GM18511 (cell line): ENCODE results near the gene CYP46A1.

ENCODE experiments used
- ATAC-seq: cut with Tn5 transposase; IDR thresholded peaks from one replicate; pipeline ENCODE4 v1.9.1; 2021; ENCODE audit warnings: mild to moderate bottlenecking, moderate library complexity; ENCODE audit not compliant: unreplicated experiment

The CYP46A1 gene

GRCh38 chr14:99727096-99727870 lies 43.2 kb downstream of the CYP46A1 start:
- ATAC-seq = no peak

- no peak for ATAC-seq
Observed at GRCh38 chr14:99728231-99728920, 44.3 kb downstream of the CYP46A1 start.

DNA sequence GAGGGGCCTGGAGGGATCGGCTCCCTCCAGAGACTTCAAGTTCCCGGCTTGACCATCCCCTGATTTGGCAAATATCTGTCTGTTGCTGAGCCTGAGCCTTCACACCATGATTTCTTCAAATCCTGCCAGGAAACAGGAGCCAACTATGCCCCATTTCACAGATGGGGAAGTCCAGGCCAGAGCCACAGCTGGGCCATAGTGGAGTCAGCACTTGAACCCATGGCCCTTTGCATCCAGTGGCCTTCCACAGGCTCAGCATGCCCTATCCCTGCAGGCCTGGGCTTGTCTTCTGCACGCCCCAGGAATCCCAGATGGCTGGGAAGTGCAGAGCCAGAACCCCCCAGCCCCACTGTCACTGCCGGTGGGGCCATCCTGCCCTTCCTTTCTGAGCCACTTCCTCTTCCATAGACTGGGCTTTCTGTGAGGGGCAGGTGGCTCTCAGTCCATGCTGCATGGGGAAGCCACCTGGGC lies 44.9 kb downstream of the CYP46A1 start:
- no peak for ATAC-seq

DNA sequence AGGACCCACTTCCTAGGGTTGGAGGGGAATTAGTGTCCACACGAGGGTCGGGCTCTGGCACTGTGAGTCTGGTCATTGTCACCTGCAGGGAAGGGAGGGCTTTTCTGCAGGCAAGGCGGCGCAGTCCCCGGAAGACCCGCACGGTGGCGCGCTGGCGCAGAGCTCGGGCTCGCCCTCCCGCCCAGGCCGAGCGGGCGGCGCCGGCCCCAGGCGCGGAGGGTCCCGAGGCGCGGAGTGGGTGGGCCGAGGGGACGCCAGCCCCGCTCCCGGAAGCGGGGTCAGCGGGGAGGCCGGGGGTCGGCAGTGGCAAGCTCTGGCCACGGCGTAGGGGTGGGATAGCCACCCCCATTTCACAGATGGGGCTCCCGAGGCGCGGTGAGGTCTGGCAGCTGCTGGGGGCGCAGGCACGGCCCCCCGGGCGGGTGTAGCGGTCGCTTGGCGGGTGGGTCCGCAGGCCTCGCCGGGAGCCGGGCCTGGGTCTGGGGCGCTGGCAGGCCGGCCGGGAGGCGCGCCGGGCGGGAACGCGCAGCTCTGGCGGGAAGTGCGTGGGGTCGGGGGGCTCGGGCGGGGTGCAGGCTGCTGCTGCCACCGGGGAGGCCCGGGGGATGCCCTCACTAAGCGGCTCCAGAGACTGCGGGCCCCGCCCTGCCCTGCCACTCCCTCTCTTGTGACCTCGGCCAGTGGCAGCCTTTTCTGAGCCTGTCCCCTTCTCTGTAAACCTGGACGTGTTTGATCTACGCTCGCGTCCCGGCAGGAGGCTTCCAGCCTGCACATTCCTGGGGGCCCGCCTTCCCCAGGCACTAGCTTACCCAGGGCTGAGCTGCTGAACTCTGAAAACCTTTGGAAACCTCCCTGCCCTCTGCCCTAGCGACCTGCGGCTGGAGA lies 46.1 kb downstream of the CYP46A1 start:
- peak; percentile 81 for ATAC-seq

GRCh38 chr14:99730876-99731546 lies 46.9 kb downstream of the CYP46A1 start:
- no peak for ATAC-seq

- no peak for ATAC-seq
Observed at GRCh38 chr14:99731547-99732435, 47.7 kb downstream of the CYP46A1 start.

- no peak for ATAC-seq
Observed at GRCh38 chr14:99732436-99733210, 48.5 kb downstream of the CYP46A1 start.

DNA sequence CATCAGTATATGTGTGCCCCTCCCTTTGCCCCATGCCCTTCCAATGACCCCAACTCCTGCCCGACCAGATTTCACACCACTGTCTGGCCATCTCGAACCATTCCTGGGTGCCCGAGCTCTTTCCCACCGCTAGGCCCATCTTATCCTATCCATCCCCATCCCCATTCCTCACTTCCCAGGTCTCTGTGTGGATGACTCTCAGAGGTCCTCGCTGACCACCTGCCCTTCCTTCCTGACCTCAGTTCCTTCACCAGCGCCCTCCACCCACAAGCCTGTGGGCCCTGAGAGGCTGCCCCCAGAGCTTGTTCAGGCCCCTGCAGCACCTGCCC lies 49.1 kb downstream of the CYP46A1 start:
- ATAC-seq = no peak

DNA sequence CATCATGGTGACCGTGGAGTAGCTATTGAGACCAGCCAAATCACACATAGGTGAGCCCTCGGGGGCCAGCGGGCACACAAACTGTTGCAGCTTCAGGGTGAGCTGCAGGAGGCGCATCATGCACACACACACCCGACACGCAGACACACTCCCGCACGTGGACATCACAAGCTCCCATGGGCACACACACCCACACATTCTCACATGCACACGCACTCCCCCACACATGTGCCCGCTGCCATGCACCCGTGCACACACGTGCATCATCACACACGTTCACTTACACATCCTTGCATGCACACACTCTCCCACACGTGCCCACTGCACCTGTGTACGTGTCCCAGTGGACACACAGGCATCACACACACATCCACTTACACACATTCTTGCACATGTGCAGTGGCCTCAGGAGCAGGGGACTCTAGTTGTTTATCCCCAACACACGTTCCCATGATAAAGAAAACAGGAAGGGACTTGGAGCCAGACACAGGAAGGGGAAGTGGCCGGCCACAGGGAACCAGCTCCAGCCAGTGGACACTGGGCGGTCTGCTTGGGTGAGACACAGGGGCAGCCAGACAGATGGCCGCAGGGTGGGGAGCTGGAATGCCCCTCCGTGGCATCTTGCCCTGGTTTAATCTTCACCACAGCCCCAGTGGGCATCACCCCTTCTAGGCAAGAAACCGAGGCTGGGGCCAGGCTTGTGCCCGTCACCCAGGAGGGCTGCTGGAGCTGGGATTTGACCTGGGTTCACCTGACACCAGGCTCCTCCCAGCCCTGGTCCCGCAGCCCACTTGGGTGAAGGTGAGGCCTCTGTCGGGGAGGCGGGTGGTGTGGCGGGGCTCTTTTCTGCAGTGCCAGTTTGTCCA lies 49.7 kb downstream of the CYP46A1 start:
- no peak for ATAC-seq

- ATAC-seq = no peak
Observed at GRCh38 chr14:99734406-99735051, 50.4 kb downstream of the CYP46A1 start.

- no peak for ATAC-seq
Observed at GRCh38 chr14:99735189-99736135, 51.4 kb downstream of the CYP46A1 start.

DNA sequence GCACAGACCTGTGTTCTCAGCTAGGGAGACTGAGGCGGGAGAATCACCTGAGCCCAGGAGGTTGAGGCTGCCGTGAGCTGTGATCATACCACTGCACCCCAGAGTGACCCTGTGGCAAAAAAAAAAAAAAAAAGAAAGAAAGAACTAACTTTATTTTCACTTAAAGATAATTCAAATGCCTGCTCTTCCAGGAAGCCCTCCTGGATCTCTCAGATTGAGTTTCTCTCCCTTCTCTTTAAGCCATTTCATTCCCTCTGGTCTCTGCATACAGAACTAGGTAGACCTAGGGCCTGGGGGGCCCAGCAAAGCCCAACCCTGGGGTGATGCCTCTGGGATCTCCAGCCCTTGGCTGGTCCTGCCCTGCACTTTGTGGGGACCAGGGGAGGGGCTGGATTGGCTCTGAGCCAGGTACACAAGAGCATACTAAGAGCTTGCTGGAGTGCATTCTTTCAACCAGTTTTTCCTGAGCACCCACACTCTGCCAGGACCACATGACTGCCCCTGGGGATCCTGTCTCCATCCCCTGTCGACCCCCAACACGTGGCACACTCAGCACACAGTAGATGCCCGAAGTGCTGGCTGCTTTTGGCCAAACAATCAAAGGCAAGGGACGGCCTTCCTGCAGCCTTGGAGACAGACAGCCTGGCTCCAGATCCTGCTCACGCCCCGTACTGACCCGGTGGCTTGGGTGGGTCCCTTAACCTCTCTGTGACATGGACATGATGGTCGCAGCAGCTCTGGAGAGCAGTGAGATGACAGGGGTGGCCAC lies 52.7 kb downstream of the CYP46A1 start:
- no peak for ATAC-seq

DNA sequence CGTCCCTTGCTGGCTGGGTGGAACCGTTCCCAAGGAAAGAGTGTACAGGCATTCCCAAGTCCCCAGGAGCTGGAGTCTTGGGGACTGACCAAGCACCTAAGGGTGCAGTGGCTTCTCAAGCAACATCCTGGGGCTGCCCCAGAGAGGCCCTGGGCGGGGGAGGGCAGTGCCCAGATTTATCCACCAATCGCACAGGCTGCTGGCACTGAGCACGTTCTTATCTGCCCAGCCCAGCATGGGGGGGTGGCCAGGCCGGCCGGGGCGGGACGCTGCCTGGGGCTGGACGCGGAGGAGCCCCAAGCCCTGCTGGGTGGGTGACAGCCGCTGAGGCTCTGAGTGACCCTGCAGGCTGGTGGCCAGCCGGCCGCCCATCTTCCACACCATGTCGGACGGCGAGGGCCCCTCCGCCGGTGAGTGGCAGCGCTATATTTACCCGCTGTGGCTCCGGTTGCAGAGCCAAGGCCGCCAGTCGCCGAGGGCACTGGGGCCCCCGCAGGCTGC lies 53.4 kb downstream of the CYP46A1 start:
- no peak for ATAC-seq

GRCh38 chr14:99737956-99738667 lies 54.0 kb downstream of the CYP46A1 start:
- ATAC-seq = no peak

DNA sequence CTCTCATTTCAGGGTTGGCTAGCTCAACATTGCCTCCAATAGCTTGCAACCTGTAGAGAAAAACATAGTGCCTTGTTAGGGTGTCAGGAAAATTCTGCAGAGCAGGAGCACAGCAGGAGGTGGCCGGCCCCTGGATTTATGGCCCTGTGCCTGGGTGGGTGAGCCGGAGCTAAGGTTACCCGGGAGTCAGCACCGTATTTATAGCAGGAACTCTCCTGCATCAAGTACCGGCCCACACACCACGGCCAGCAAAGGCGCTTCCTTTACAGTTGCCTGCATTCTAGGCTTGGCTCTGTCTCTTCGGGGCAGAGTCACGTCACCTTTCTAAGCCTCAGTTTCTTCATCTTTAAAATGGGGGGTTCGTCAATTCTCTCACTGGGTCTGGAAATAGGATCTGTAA lies 56.3 kb downstream of the CYP46A1 start:
- no peak for ATAC-seq
